K562 (cell line): Measurements from ENCODE around the gene BIN1. TPM values are rescaled to one million over a fixed set of nuclear protein-coding genes. Genes with fewer than 3 reads are reported as not detected.

Experiments
- ATAC-seq: fragments of 200-7000 bp; cut with Tn5 transposase; 3 replicates; pipeline ENCODE4 v1.9.1; 2020; ENCODE audit warnings: moderate library complexity
- BruUV-seq: library from RNA; stranded (reverse); fragments of 400-500 nt; replicated peaks from 2 replicates; lab custom pipeline; 2021; lab: Mats Ljungman, UMichigan
- CTCF ChIA-PET: fragments of 300-600 bp; formaldehyde crosslinking; extraction: SDS; loops from one replicate; lab custom pipeline; 2021; ENCODE audit warnings: low intra/inter-chr PET ratio; lab: Yijun Ruan, JAX
- POLR2A ChIA-PET: fragments of 300-600, 350-650 bp; sonication (Branson Sonifier 250); formaldehyde crosslinking; extraction: SDS; loops from one replicate; lab custom pipeline; 2021; ENCODE audit warnings: antibody characterized with exemption, inconsistent platforms; lab: Yijun Ruan, JAX
- DNase-seq, 4 experiments: peaks; one replicate each; pipeline versions ENCODE4 v3.0.0 to v3.0.0-alpha.2; 2011 to 2018; ENCODE audit warnings: low spot score in 3 of 4, mixed read lengths in 3 of 4; ENCODE audit errors: extremely low read depth in 1 of 4
- FAIRE-seq: peaks from 2 replicates; lab custom pipeline; 2011; peaks lifted over from hg19 to GRCh38; lab: Jason Lieb, UNC
- H2AFZ ChIP-seq: 2 replicates; pipeline ENCODE4 v1.6.0; 2011; ENCODE audit warnings: low read depth, low read length, control low read depth, inconsistent platforms
- H3K27ac ChIP-seq: fragments of 200-600 bp; 3 replicates; pipeline ENCODE4 v1.8.0; 2011; ENCODE audit warnings: low read depth, mild to moderate bottlenecking, control low read depth, inconsistent platforms, low read length, moderate library complexity, mixed read lengths; ENCODE audit errors: extremely low read depth
- H3K27me3 ChIP-seq, 2 experiments: fragments of 300-600 bp in 1 of 2; 2 replicates in 1 of 2; 3 replicates in 1 of 2; pipeline versions ENCODE4 v1.6.0 to v1.8.0; 2011; ENCODE audit warnings: inconsistent platforms in 2 of 2, low read length in 2 of 2, mild to moderate bottlenecking in 1 of 2, mixed read lengths in 1 of 2, moderate library complexity in 1 of 2; ENCODE audit not compliant: control insufficient read depth in 2 of 2, insufficient read depth in 2 of 2
- H3K36me3 ChIP-seq: fragments of 300-600 bp; 3 replicates; pipeline ENCODE4 v1.8.0; 2011; ENCODE audit warnings: mild to moderate bottlenecking, low read length, inconsistent platforms; ENCODE audit not compliant: control insufficient read depth, insufficient read depth
- H3K4me1 ChIP-seq, 2 experiments: fragments of 200-600 bp in 1 of 2; replicated peaks in 1 of 2; 2 replicates in 1 of 2; 3 replicates in 1 of 2; pipeline versions ENCODE4 v1.5.1 to v1.8.0; 2011; ENCODE audit warnings: inconsistent platforms in 2 of 2, low read length in 2 of 2, mild to moderate bottlenecking in 1 of 2, mixed read lengths in 1 of 2, moderate library complexity in 1 of 2; ENCODE audit not compliant: control insufficient read depth in 2 of 2, insufficient read depth in 2 of 2
- H3K4me2 ChIP-seq: 2 replicates; pipeline ENCODE4 v1.6.1; 2011; ENCODE audit warnings: low read length, control low read depth, inconsistent platforms, mixed read lengths; ENCODE audit not compliant: insufficient read depth
- H3K4me3 ChIP-seq: fragments of 200-600 bp; sonication (generic), shearing (Covaris generic); 2 replicates; pipeline ENCODE4 v1.5.1; 2016; ENCODE audit warnings: control low read depth, inconsistent platforms
- H3K79me2 ChIP-seq: fragments of 200-600 bp; 3 replicates; pipeline ENCODE4 v1.8.0; 2011; ENCODE audit warnings: low read length, inconsistent platforms; ENCODE audit not compliant: control insufficient read depth, insufficient read depth
- H3K9ac ChIP-seq, 2 experiments: 2 replicates each; pipeline versions ENCODE4 v1.6.0 to v1.6.1; 2011; ENCODE audit warnings: low read depth in 2 of 2, low read length in 2 of 2, control low read depth in 1 of 2, inconsistent platforms in 1 of 2, mild to moderate bottlenecking in 1 of 2, mixed read lengths in 1 of 2; ENCODE audit not compliant: insufficient read depth in 1 of 2
- H3K9me1 ChIP-seq: one replicate; pipeline ENCODE4 v1.6.0; 2011; ENCODE audit warnings: inconsistent platforms, mild to moderate bottlenecking, low read length, moderate library complexity; ENCODE audit not compliant: control insufficient read depth, insufficient read depth
- H3K9me3 ChIP-seq: replicated peaks from 2 replicates; pipeline ENCODE4 v1.5.1; 2011; ENCODE audit warnings: low read depth, low read length, inconsistent platforms; ENCODE audit not compliant: control insufficient read depth, insufficient read depth
- H4K20me1 ChIP-seq: replicated peaks from 2 replicates; pipeline ENCODE4 v1.6.1; 2011; ENCODE audit warnings: low read length, inconsistent platforms, mixed read lengths; ENCODE audit not compliant: control insufficient read depth, insufficient read depth
- ATF1 ChIP-seq, 2 experiments: fragments of 450-650 bp in 1 of 2; IDR thresholded peaks; 2 replicates each; pipeline ENCODE4 v1.6.1; 2016; ENCODE audit warnings: missing compliant biosample characterization in 1 of 2, missing genetic modification characterization in 1 of 2
- ATF7 ChIP-seq: fragments of 450-650 bp; IDR thresholded peaks from 2 replicates; pipeline ENCODE4 v1.7.1; 2014; ENCODE audit warnings: mild to moderate bottlenecking, moderate library complexity
- NFATC3 ChIP-seq: fragments of 450-650 bp; IDR thresholded peaks from 2 replicates; pipeline ENCODE4 v1.6.1; 2017; ENCODE audit warnings: mild to moderate bottlenecking
- RAD51 ChIP-seq: fragments of 450-650 bp; IDR thresholded peaks from 2 replicates; pipeline ENCODE4 v1.7.1; 2016; ENCODE audit warnings: low read depth, mild to moderate bottlenecking, borderline replicate concordance
- SMARCA4 ChIP-seq: fragments of 450-650 bp; IDR thresholded peaks from 2 replicates; pipeline ENCODE4 v1.6.1; 2016
- SPI1 ChIP-seq: IDR thresholded peaks from 2 replicates; pipeline ENCODE4 v1.6.1; 2011; ENCODE audit warnings: low read depth, low read length, control low read depth, borderline replicate concordance
- ZNF133 ChIP-seq: fragments of 250-450 bp; sonication (Bioruptor Pico); IDR thresholded peaks from 2 replicates; pipeline ENCODE4 v1.4.0; 2020; ENCODE audit warnings: mild to moderate bottlenecking
- ZNF518B ChIP-seq: fragments of 250-450 bp; sonication (Bioruptor Pico); IDR thresholded peaks from 2 replicates; pipeline ENCODE4 v1.5.0; 2021; ENCODE audit warnings: mild to moderate bottlenecking, moderate library complexity
- ZNF584 ChIP-seq: fragments of 200-800 bp; sonication (Bioruptor generic); IDR thresholded peaks from 2 replicates; pipeline ENCODE4 v1.6.1; 2016; ENCODE audit warnings: low read depth, mild to moderate bottlenecking, missing genetic modification characterization, missing compliant biosample characterization
- WGBS: fragments of 100-300 bp; shearing (Covaris generic); methylation state at CpG from one replicate; pipeline ENCODE4 v1.1.6; 2016; ENCODE audit warnings: low coverage, mixed read lengths; ENCODE audit not compliant: insufficient coverage; ENCODE audit errors: missing lambda C conversion rate; 5-methylcytosine and 5-hydroxymethylcytosine counted together
- in situ Hi-C: fragments of 300-500 bp; cut with MboI; formaldehyde crosslinking; loops from 4 replicates; pipeline ENCODE4 v1.15.0; 2018; ENCODE audit warnings: inconsistent platforms, mixed read lengths
- intact Hi-C: fragments of 100-400 bp; cut with micrococcal nuclease; formaldehyde crosslinking; loops from 2 replicates; pipeline ENCODE4 v1.14.2; 2022
- polyA plus RNA-seq, 8 experiments: library from polyadenylated mRNA; depleted of rRNA in 4 of 8; stranded (reverse) in 5 of 8; unstranded in 3 of 8; fragments of >200 nt; fragmentation: Nextera tagmentation in 2 of 8; fragmentation: Illumina TruSeq in 1 of 8; extraction: Ambion mirVana in 2 of 8; extraction: Trizol in 1 of 8; gene quantifications; 2 replicates each; pipeline versions ENCODE4 v1.2.1 to v1.2.3, GENCODE V29; 2011 to 2014; ENCODE audit warnings: inconsistent platforms in 1 of 8, missing spikeins in 1 of 8
- total RNA-seq, 7 experiments: library from RNA; depleted of rRNA in 6 of 7; stranded (reverse); fragments of >200 nt in 6 of 7; fragmentation: Illumina TruSeq in 2 of 7; extraction: Trizol in 2 of 7; gene quantifications; 2 replicates each; pipeline versions ENCODE4 v1.2.1 to v1.2.3, GENCODE V29; 2011 to 2021; ENCODE audit warnings: low replicate concordance in 1 of 7

BIN1 gene
- total and polyA plus RNA-seq, 9 of the 15 experiments (the other 6 are each of a cell fraction or from before 2014, with no cell fraction given) = 0.04 to 2.8 (median 0.79) TPM; not detected in 1

- H3K9me3 ChIP-seq = no peaks in the 10 kb centered on the region
- in situ Hi-C loops = no loop called here
- H3K4me1 ChIP-seq = peaks cover 0 to 15% of the 10 kb centered on the region in 2 experiments; a peak in 1 of 5 replicates
- WGBS = 15% methylated on average over 11 of the region's 15 CpGs
- intact Hi-C loops = no loop called here
- no peak overlapping the region for H3K4me2 ChIP-seq
- H4K20me1 ChIP-seq = peaks cover 3% of the 10 kb centered on the region; the same call in 1 of the 2 replicates
- no peaks in the 10 kb centered on the region for H3K36me3 ChIP-seq
- H3K79me2 ChIP-seq = no peaks in the 10 kb centered on the region
- no peak overlapping the region for H3K9ac ChIP-seq
- BruUV-seq = no TSS peak
- H3K27me3 ChIP-seq = peaks cover 0 to 51% of the 10 kb centered on the region in 2 experiments; a peak in 4 of 5 replicates
- CTCF ChIA-PET = no interaction called here
- FAIRE-seq = no peak
- H3K9me1 ChIP-seq = no peaks in the 10 kb centered on the region
- no peak for DNase-seq
- no peak overlapping the region for H3K4me3 ChIP-seq
- POLR2A ChIA-PET = interaction anchor here (0.6 kb wide), 1 partner anchor 30 kb away, joined by 5 read pairs; no protein-coding TSS in a partner anchor
- H2AFZ ChIP-seq = no peak overlapping the region
- ATAC-seq = no peak
- H3K27ac ChIP-seq = no peak overlapping the region
- TF ChIP-seq ATF1 (CRISPR knock-in tag; IDR thresholded peaks at IDR 0.05) (no peak), ATF1 (tag; IDR thresholded peaks at IDR 0.05) (no peak), ZNF518B (CRISPR knock-in tag) (no peak), ZNF584 (CRISPR knock-in tag) (no peak), ZNF133 (CRISPR knock-in tag) (no peak), SPI1 (no peak), ATF7 (no peak), SMARCA4 (no peak), NFATC3 (no peak), RAD51 (no peak)
- TF ChIP-seq, all 486 proteins: peak for 0
Measured at GRCh38 chr2:127093648-127094210, 13.2 kb downstream of the BIN1 start.
